Thyroid gland (tissue), 4 donors: Measurements from ENCODE around the gene DLGAP1. TPM values are rescaled to one million over a fixed set of nuclear protein-coding genes. Genes with fewer than 3 reads are reported as not detected.
A peak's percentile ranks its signal among the peaks of the same experiment; 100 is the strongest.

ENCODE experiments used
- DNase-seq, 2 donors: peaks; one replicate each; pipeline ENCODE4 v3.0.0-alpha.2; 2019
- H3K27ac ChIP-seq, 3 donors: fragments of 200-600 bp; sonication (generic); 1 replicate in 2 of 3; 2 replicates in 1 of 3; pipeline ENCODE4 v1.5.1; 2016 to 2019; ENCODE audit warnings: mild to moderate bottlenecking in 1 of 3, moderate library complexity in 1 of 3
- H3K27me3 ChIP-seq: fragments of 200-600 bp; sonication (generic); one replicate; pipeline ENCODE4 v1.5.1; 2019
- H3K36me3 ChIP-seq, 2 donors: fragments of 200-600 bp; sonication (generic); one replicate each; pipeline ENCODE4 v1.5.1; 2016 to 2019
- H3K4me1 ChIP-seq, 2 donors: fragments of 200-600 bp; sonication (generic); one replicate each; pipeline ENCODE4 v1.5.1; 2017 to 2019
- H3K4me3 ChIP-seq, 3 donors: fragments of 200-600 bp; sonication (generic); replicated peaks in 1 of 3; 1 replicate in 2 of 3; 2 replicates in 1 of 3; pipeline ENCODE4 v1.5.1; 2016; ENCODE audit warnings: mild to moderate bottlenecking in 1 of 3
- H3K9me3 ChIP-seq: fragments of 200-600 bp; sonication (generic); one replicate; pipeline ENCODE4 v1.5.1; 2017
- CTCF ChIP-seq, 6 experiments: fragments of 200-600 bp in 3 of 6; fragments of 450-650 bp in 3 of 6; sonication (generic) in 3 of 6; IDR thresholded peaks; one replicate each; pipeline ENCODE4 v1.5.1; 2016 to 2019; ENCODE audit warnings: antibody characterized with exemption in 6 of 6, mild to moderate bottlenecking in 2 of 6, inconsistent platforms in 1 of 6, moderate library complexity in 1 of 6
- POLR2A ChIP-seq, 2 donors: fragments of 450-650 bp; IDR thresholded peaks; one replicate each; pipeline ENCODE4 v1.6.1; 2017; ENCODE audit warnings: antibody characterized with exemption in 2 of 2, mild to moderate bottlenecking in 2 of 2, moderate library complexity in 1 of 2
- WGBS, 2 donors: methylation state at CpG; one replicate each; pipeline ENCODE4 v1.1.5; 2017; 5-methylcytosine and 5-hydroxymethylcytosine counted together
- intact Hi-C: fragments of 100-400 bp; cut with DNase I; formaldehyde crosslinking; loops from one replicate; pipeline ENCODE4 v1.15.1; 2023
- total RNA-seq, 4 donors: library from RNA; depleted of rRNA; stranded (reverse); fragments of >200 nt; gene quantifications; one replicate each; pipeline ENCODE4 v1.2.3, GENCODE V29; 2016

Gene DLGAP1
- total RNA-seq, 4 donors from 2014 or later = 0.25 to 2.7 (median 0.77) TPM

GRCh38 chr18:3742541-3742940, 712.6 kb downstream of the DLGAP1 start:
- TF ChIP-seq CTCF (IDR thresholded peaks at IDR 0.05) (no peak), POLR2A (IDR thresholded peaks at IDR 0.05) (no peak)
- DNase-seq = no peak
- WGBS, 2 donors = 27 to 32% methylated on average over 1 of the region's 1 CpG

GRCh38 chr18:3741333-3741732, 713.8 kb downstream of the DLGAP1 start:
- no peaks in the 10 kb centered on the region for H3K9me3 ChIP-seq
- 100% methylated on average over 1 of the region's 1 CpG for WGBS, 2 donors
- H3K27ac ChIP-seq = no peak overlapping the region
- no peak for TF ChIP-seq POLR2A (IDR thresholded peaks at IDR 0.05)
- no peak for TF ChIP-seq CTCF (IDR thresholded peaks at IDR 0.05)
- no peaks in the 10 kb centered on the region for H3K27me3 ChIP-seq
- no peak overlapping the region for H3K4me3 ChIP-seq
- no peak for DNase-seq
- no peaks in the 10 kb centered on the region for H3K36me3 ChIP-seq
- intact Hi-C loops = no loop called here
- H3K4me1 ChIP-seq = no peaks in the 10 kb centered on the region

More at GRCh38 chr18:3742541-3742940, 712.6 kb downstream of the DLGAP1 start:
- Histone ChIP-seq H3K27me3 (no peaks in the 10 kb centered on the region), H3K4me1 (no peaks in the 10 kb centered on the region), H3K9me3 (no peaks in the 10 kb centered on the region), H3K36me3 (no peaks in the 10 kb centered on the region), H3K27ac (no peak overlapping the region), H3K4me3 (no peak overlapping the region)
- intact Hi-C loops = no loop called here

GRCh38 chr18:3728704-3729437, 726.2 kb downstream of the DLGAP1 start:
- Histone ChIP-seq H3K4me1 (peaks cover 14 to 22% of the 10 kb centered on the region in 2 donors), H3K27me3 (no peaks in the 10 kb centered on the region), H3K9me3 (no peaks in the 10 kb centered on the region), H3K4me3 (no peak overlapping the region), H3K36me3 (no peaks in the 10 kb centered on the region), H3K27ac (no peak overlapping the region)
- TF ChIP-seq CTCF (IDR thresholded peaks at IDR 0.05) (no peak), POLR2A (IDR thresholded peaks at IDR 0.05) (no peak)
- intact Hi-C loops = no loop called here
- DNase-seq = no peak
- WGBS, 2 donors = 94 to 95% methylated on average over 29 to 34 of the region's 35 CpGs

- DNase-seq = no peak
- H3K36me3 ChIP-seq = no peaks in the 10 kb centered on the region
- H3K9me3 ChIP-seq = no peaks in the 10 kb centered on the region
- WGBS, 2 donors = 78 to 85% methylated on average over 7 of the region's 7 CpGs
- no peaks in the 10 kb centered on the region for H3K27me3 ChIP-seq
- no peak for TF ChIP-seq POLR2A (IDR thresholded peaks at IDR 0.05)
- TF ChIP-seq CTCF (IDR thresholded peaks at IDR 0.05) = no peak
- no peak overlapping the region for H3K27ac ChIP-seq
- H3K4me1 ChIP-seq = peaks cover 26 to 37% of the 10 kb centered on the region in 2 donors
- no peak overlapping the region for H3K4me3 ChIP-seq
- intact Hi-C loops = no loop called here
These were observed 727.8 kb downstream of the DLGAP1 start for GRCh38 chr18:3727274-3727673.

- intact Hi-C loops = no loop called here
- Histone ChIP-seq H3K27me3 (no peaks in the 10 kb centered on the region), H3K9me3 (no peaks in the 10 kb centered on the region), H3K36me3 (no peaks in the 10 kb centered on the region), H3K4me3 (no peak overlapping the region), H3K4me1 (peaks cover 32 to 41% of the 10 kb centered on the region in 2 donors), H3K27ac (no peak overlapping the region)
- TF ChIP-seq CTCF (IDR thresholded peaks at IDR 0.05) = no peak
- no peak for TF ChIP-seq POLR2A (IDR thresholded peaks at IDR 0.05)
- WGBS, 2 donors = 20 to 41% methylated on average over 4 of the region's 4 CpGs
- DNase-seq = peak; percentile 67 to 74
These were observed 728.7 kb downstream of the DLGAP1 start for GRCh38 chr18:3726238-3726951.
